ENCODE results near the gene CFAP90. TPM values are rescaled to one million over a fixed set of nuclear protein-coding genes. Genes with fewer than 3 reads are reported as not detected.

CFAP90 gene
- total RNA-seq, 1 donor from 2014 or later, result 0.64 TPM

DNA sequence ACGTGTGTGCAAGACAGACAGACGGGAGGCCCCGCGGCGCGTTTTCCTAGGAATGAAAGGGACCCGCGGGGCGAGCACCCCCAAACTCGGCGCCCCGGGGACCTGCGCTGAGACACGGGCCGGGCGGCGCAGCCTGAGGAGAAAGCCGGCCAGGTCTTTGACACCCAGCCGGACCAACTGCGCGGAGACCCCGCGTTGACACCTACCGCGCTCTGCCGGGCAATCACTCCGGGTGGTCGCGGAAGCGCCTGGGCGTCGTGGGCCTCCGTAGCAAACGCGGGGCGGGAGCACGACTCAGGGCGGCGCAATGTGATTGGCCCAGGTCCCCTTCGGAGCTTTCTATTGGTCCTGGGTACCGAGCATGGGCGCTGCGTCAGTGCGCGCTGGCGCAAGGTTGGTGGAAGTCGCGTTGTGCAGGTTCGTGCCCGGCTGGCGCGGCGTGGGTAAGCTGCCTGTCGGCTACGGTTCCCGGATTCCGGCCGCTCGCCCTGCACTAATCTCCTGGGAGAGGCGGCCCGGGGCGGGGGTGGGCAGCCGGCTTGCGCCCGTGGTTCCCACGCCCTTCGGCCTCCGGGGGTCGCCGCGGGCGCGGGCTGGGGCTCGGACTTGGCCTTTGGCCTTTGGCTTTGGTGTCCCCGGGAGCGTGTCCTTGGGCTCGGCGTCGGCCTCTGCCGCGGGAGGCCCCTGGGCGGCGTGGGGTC, 18.0 kb upstream of the CFAP90 start, which contains the start of the genes FASTKD3 and MTRR:
Gene FASTKD3 (minus strand): TSS at position 259 of the 701 bp plus-strand sequence. CDS start 948 bp downstream, outside the sequence.
Gene MTRR (plus strand): TSS at position 376 of the 701 bp plus-strand sequence. CDS start 1,647 bp downstream, outside the sequence.
- H3K9ac ChIP-seq (ENCODE audit: low read length), result peak within 1 kb of the TSS; percentile 92
- FAIRE-seq (peak; percentile 59), DNase-seq (ENCODE audit: low read depth) (peak; percentile 90)
- H3K9me3 Mint-ChIP-seq (ENCODE audit: unreplicated experiment), result no peaks in the 10 kb centered on the region
- peak within 1 kb of the TSS; percentile 99 for H3K4me2 ChIP-seq (ENCODE audit: low read length)
- peak within 1 kb of the TSS; percentile 77 for H3K27ac ChIP-seq (ENCODE audit: low read depth, low read length)
- peaks cover 79% of the 10 kb centered on the region for H3K79me2 ChIP-seq (ENCODE audit: insufficient read depth, low read length)
- H2AFZ ChIP-seq (ENCODE audit: low read depth, low read length), result peak within 1 kb of the TSS; percentile 83
- H3K36me3 ChIP-seq (ENCODE audit: insufficient read depth, low read length), result peaks cover 8% of the 10 kb centered on the region
- peak within 1 kb of the TSS; percentile 77 for H3K27ac Mint-ChIP-seq (ENCODE audit: unreplicated experiment)
- peaks cover 28% of the 10 kb centered on the region for H4K20me1 ChIP-seq (ENCODE audit: insufficient read depth, low read length)
- peaks cover 8% of the 10 kb centered on the region for H3K4me1 ChIP-seq (ENCODE audit: insufficient read depth, low read length)
- no peaks in the 10 kb centered on the region for H3K36me3 Mint-ChIP-seq (ENCODE audit: low read depth, unreplicated experiment)
- no peaks in the 10 kb centered on the region for H3K27me3 ChIP-seq (ENCODE audit: insufficient read depth, low read length)
- H3K27me3 Mint-ChIP-seq (ENCODE audit: low read depth, unreplicated experiment), result no peaks in the 10 kb centered on the region
- no peaks in the 10 kb centered on the region for H3K9me3 ChIP-seq (ENCODE audit: insufficient read depth, low read depth, low read length)
- peak within 1 kb of the TSS; percentile 96 for H3K4me3 Mint-ChIP-seq (ENCODE audit: unreplicated experiment)
- H3K4me1 Mint-ChIP-seq (ENCODE audit: low read depth, unreplicated experiment), result peaks cover 23% of the 10 kb centered on the region
- H3K4me3 ChIP-seq (ENCODE audit: insufficient read depth, low read depth, low read length), result peak within 1 kb of the TSS; percentile 94
- TF ChIP-seq, protein P1, sequence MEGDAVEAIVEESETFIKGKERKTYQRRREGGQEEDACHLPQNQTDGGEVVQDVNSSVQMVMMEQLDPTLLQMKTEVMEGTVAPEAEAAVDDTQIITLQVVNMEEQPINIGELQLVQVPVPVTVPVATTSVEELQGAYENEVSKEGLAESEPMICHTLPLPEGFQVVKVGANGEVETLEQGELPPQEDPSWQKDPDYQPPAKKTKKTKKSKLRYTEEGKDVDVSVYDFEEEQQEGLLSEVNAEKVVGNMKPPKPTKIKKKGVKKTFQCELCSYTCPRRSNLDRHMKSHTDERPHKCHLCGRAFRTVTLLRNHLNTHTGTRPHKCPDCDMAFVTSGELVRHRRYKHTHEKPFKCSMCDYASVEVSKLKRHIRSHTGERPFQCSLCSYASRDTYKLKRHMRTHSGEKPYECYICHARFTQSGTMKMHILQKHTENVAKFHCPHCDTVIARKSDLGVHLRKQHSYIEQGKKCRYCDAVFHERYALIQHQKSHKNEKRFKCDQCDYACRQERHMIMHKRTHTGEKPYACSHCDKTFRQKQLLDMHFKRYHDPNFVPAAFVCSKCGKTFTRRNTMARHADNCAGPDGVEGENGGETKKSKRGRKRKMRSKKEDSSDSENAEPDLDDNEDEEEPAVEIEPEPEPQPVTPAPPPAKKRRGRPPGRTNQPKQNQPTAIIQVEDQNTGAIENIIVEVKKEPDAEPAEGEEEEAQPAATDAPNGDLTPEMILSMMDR (IDR thresholded peaks at IDR 0.05; ENCODE audit: insufficient read depth, low read depth, low read length), result no peak
- TF ChIP-seq EZH2 (IDR thresholded peaks at IDR 0.05; ENCODE audit: insufficient read depth, low read length), result no peak

DNA sequence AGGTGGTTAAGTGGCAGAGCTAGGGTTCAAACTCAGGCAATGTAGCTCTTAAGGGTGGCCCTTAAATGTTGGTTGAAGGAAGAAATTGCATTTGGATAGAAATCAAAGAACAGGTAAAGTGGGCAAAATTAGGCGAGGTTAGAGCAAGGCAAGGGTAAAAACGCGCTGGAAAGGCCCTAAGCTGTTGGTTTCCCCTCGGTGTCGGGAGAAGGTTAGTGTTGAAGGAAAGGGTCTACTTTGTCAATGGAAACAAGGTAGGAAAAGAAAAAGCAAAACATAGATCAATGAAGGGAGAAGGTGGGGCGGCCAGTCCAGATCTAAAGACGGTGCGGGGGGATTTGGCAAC, 17.5 kb upstream of the CFAP90 start:
- FAIRE-seq (no peak), DNase-seq (ENCODE audit: low read depth) (no peak)
- Histone ChIP-seq H3K9ac (ENCODE audit: low read length) (peak overlapping the region; percentile 92), H4K20me1 (ENCODE audit: insufficient read depth, low read length) (peaks cover 28% of the 10 kb centered on the region), H3K36me3 (ENCODE audit: insufficient read depth, low read length) (peaks cover 8% of the 10 kb centered on the region), H3K27me3 (ENCODE audit: insufficient read depth, low read length) (no peaks in the 10 kb centered on the region), H3K4me3 (ENCODE audit: insufficient read depth, low read depth, low read length) (peak overlapping the region; percentile 94), H3K4me1 (ENCODE audit: insufficient read depth, low read length) (peaks cover 8% of the 10 kb centered on the region), H3K79me2 (ENCODE audit: insufficient read depth, low read length) (peaks cover 74% of the 10 kb centered on the region), H2AFZ (ENCODE audit: low read depth, low read length) (peak overlapping the region; percentile 83), H3K4me2 (ENCODE audit: low read length) (peak overlapping the region; percentile 99), H3K9me3 (ENCODE audit: insufficient read depth, low read depth, low read length) (no peaks in the 10 kb centered on the region), H3K27ac (ENCODE audit: low read depth, low read length) (peak overlapping the region; percentile 77)
- H3K27me3 Mint-ChIP-seq (ENCODE audit: low read depth, unreplicated experiment), result no peaks in the 10 kb centered on the region
- H3K36me3 Mint-ChIP-seq (ENCODE audit: low read depth, unreplicated experiment), result no peaks in the 10 kb centered on the region
- H3K4me1 Mint-ChIP-seq (ENCODE audit: low read depth, unreplicated experiment), result peaks cover 23% of the 10 kb centered on the region
- peak overlapping the region; percentile 77 for H3K27ac Mint-ChIP-seq (ENCODE audit: unreplicated experiment)
- H3K4me3 Mint-ChIP-seq (ENCODE audit: unreplicated experiment), result peak overlapping the region; percentile 96
- no peaks in the 10 kb centered on the region for H3K9me3 Mint-ChIP-seq (ENCODE audit: unreplicated experiment)
- TF ChIP-seq EZH2 (IDR thresholded peaks at IDR 0.05; ENCODE audit: insufficient read depth, low read length), result no peak
- TF ChIP-seq, protein P1 (IDR thresholded peaks at IDR 0.05; ENCODE audit: insufficient read depth, low read depth, low read length), result no peak

DNA sequence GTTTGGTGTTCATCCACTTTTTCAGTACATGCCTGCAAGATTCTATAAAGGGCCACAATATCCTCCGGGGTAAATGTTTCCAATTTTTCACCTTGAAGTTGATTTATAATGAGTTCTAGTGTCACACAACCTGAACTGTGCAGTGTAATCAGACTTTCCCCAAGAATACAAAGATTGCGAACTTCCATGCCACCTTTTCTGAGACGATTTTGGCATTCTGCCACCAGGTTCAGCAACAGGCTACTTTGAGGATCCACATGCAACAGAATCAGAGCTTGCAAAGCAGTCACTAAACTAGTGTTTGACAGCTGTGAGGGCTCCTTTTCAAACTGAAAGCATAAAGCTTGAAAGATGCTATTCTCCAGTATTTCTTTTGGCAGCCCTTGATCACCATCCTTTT, 16.3 kb upstream of the CFAP90 start:
- no peak overlapping the region for H3K27ac ChIP-seq (ENCODE audit: low read depth, low read length)
- H3K9ac ChIP-seq (ENCODE audit: low read length), result no peak overlapping the region
- H3K27ac Mint-ChIP-seq (ENCODE audit: unreplicated experiment), result no peak overlapping the region
- H2AFZ ChIP-seq (ENCODE audit: low read depth, low read length), result no peak overlapping the region
- peak overlapping the region; percentile 94 for H3K4me3 ChIP-seq (ENCODE audit: insufficient read depth, low read depth, low read length)
- H3K27me3 Mint-ChIP-seq (ENCODE audit: low read depth, unreplicated experiment), result no peaks in the 10 kb centered on the region
- no peaks in the 10 kb centered on the region for H3K9me3 ChIP-seq (ENCODE audit: insufficient read depth, low read depth, low read length)
- H3K4me3 Mint-ChIP-seq (ENCODE audit: unreplicated experiment), result no peak overlapping the region
- H4K20me1 ChIP-seq (ENCODE audit: insufficient read depth, low read length), result peaks cover 21% of the 10 kb centered on the region
- no peaks in the 10 kb centered on the region for H3K9me3 Mint-ChIP-seq (ENCODE audit: unreplicated experiment)
- H3K27me3 ChIP-seq (ENCODE audit: insufficient read depth, low read length), result no peaks in the 10 kb centered on the region
- DNase-seq (ENCODE audit: low read depth) (no peak), FAIRE-seq (no peak)
- H3K36me3 Mint-ChIP-seq (ENCODE audit: low read depth, unreplicated experiment), result no peaks in the 10 kb centered on the region
- H3K4me1 ChIP-seq (ENCODE audit: insufficient read depth, low read length), result peaks cover 8% of the 10 kb centered on the region
- TF ChIP-seq EZH2 (IDR thresholded peaks at IDR 0.05; ENCODE audit: insufficient read depth, low read length), result no peak
- TF ChIP-seq, protein P1 (IDR thresholded peaks at IDR 0.05; ENCODE audit: insufficient read depth, low read depth, low read length), result no peak
- H3K79me2 ChIP-seq (ENCODE audit: insufficient read depth, low read length), result peaks cover 63% of the 10 kb centered on the region
- H3K36me3 ChIP-seq (ENCODE audit: insufficient read depth, low read length), result peaks cover 18% of the 10 kb centered on the region
- peak overlapping the region; percentile 99 for H3K4me2 ChIP-seq (ENCODE audit: low read length)
- H3K4me1 Mint-ChIP-seq (ENCODE audit: low read depth, unreplicated experiment), result peaks cover 18% of the 10 kb centered on the region

Measured in astrocyte (in vitro differentiated cells and primary cell).